ENCODE results near the gene HEMGN.

DNA sequence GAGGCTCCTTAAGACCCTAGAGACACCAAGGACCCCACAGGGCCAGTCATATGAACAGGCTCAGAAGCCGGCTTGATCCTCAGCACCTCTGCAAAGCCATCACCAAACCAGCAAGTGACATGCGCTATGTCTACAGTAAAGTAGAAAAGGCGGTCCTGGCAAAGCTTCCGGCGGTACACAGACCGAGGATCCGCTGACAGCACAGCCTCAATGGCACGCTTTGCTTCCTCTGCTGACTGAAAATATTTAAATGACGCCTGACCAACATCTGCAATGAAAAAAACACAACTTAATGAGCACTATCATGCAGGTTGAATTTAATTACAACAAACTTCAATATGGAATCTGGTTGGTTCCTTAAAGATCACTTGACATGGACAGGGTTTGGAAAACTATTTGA lies 33.2 kb downstream of the HEMGN start:
- TF ChIP-seq, protein P1, sequence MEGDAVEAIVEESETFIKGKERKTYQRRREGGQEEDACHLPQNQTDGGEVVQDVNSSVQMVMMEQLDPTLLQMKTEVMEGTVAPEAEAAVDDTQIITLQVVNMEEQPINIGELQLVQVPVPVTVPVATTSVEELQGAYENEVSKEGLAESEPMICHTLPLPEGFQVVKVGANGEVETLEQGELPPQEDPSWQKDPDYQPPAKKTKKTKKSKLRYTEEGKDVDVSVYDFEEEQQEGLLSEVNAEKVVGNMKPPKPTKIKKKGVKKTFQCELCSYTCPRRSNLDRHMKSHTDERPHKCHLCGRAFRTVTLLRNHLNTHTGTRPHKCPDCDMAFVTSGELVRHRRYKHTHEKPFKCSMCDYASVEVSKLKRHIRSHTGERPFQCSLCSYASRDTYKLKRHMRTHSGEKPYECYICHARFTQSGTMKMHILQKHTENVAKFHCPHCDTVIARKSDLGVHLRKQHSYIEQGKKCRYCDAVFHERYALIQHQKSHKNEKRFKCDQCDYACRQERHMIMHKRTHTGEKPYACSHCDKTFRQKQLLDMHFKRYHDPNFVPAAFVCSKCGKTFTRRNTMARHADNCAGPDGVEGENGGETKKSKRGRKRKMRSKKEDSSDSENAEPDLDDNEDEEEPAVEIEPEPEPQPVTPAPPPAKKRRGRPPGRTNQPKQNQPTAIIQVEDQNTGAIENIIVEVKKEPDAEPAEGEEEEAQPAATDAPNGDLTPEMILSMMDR (conservative IDR thresholded peaks at IDR 0.05), result no peak
- TF ChIP-seq EZH2 (IDR thresholded peaks at IDR 0.05; ENCODE audit: low read depth), result no peak

Measured in PC-9 (cell line).